Glutamatergic neuron (in vitro differentiated cells): ENCODE results near the gene NAPG. TPM values are rescaled to one million over a fixed set of nuclear protein-coding genes. Genes with fewer than 3 reads are reported as not detected.

Source experiments
- DNase-seq: peaks from one replicate; pipeline ENCODE4 v3.0.0; 2022
- H3K27ac Mint-ChIP-seq: one replicate; pipeline ENCODE4 v1.8.0; 2020; ENCODE audit warnings: mild to moderate bottlenecking, mixed read lengths, inconsistent platforms; ENCODE audit not compliant: unreplicated experiment
- H3K27me3 Mint-ChIP-seq: one replicate; pipeline ENCODE4 v1.8.0; 2020; ENCODE audit warnings: mild to moderate bottlenecking, moderate library complexity, mixed read lengths, inconsistent platforms; ENCODE audit not compliant: unreplicated experiment
- H3K36me3 Mint-ChIP-seq: one replicate; pipeline ENCODE4 v1.8.0; 2020; ENCODE audit warnings: mild to moderate bottlenecking, mixed read lengths, inconsistent platforms; ENCODE audit not compliant: unreplicated experiment
- H3K4me1 Mint-ChIP-seq: one replicate; pipeline ENCODE4 v1.8.0; 2020; ENCODE audit warnings: mild to moderate bottlenecking, low read depth, mixed read lengths, inconsistent platforms; ENCODE audit not compliant: unreplicated experiment
- H3K4me3 Mint-ChIP-seq: one replicate; pipeline ENCODE4 v1.8.0; 2020; ENCODE audit warnings: mild to moderate bottlenecking, mixed read lengths, inconsistent platforms; ENCODE audit not compliant: unreplicated experiment
- H3K9me3 Mint-ChIP-seq: one replicate; pipeline ENCODE4 v1.8.0; 2020; ENCODE audit warnings: mild to moderate bottlenecking, moderate library complexity, mixed read lengths, inconsistent platforms; ENCODE audit not compliant: unreplicated experiment
- total RNA-seq: library from RNA; stranded (reverse); fragmentation: NEBNext Ultra II Directional; extraction: Animal tissue kit (Norgen Biotek cat#: 25700); gene quantifications from one replicate; pipeline ENCODE4 v1.2.1, GENCODE V29; 2021; ENCODE audit not compliant: unreplicated experiment
- TF ChIP-seq, protein P1 (sequence below): fragments of 200-600 bp; sonication (generic); IDR thresholded peaks from one replicate; pipeline ENCODE4 v1.5.0; 2021; ENCODE audit not compliant: partially characterized antibody, unreplicated experiment

Gene NAPG
- total RNA-seq, 1 donor from 2014 or later = 69.7 TPM

DNA sequence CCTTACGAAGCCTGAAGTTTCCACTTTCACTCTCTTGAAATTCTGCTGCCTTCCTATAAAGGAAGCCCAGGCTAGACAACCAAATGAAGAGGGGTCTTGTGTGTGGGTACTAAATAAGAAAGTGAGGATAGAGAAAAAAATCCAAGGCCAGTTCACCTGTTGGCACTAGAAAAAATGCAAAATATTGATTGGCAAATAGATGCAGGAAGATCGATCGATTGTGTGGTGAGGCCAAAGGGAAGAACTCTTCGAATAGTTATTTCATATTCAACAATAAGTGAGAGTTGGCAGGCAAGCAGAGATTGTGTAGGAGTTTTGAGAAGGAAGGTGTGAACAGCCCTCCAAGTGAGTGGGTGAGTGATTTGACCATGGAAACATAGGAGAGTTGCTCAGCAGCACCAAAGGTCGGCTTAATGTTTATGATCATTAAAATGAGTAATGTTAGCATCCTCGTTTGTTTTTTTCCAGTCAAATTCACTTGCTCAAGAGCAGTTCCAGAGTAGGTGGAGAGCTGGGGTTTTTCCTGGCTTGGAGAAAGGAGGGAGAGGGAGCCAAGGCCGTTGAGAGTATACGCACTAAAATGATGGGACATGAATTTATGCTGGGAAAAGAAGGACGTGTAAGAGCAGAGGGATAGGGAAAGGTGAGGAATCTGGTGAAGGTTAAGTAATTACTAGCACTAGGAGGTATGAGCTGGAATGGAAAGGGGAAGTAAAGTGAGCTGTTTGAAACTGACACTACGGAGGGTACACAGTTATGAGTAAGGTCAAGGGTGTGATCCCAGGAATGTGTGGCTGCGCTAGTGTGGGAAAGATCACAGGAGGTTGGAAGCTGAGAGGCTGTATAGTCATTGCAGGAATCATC, 1.1 kb upstream of the NAPG start:
- peaks cover 28% of the 10 kb centered on the region for H3K4me1 Mint-ChIP-seq
- peak overlapping the region; percentile 95 for H3K4me3 Mint-ChIP-seq
- H3K36me3 Mint-ChIP-seq = no peaks in the 10 kb centered on the region
- peak overlapping the region; percentile 87 for H3K27ac Mint-ChIP-seq
- H3K9me3 Mint-ChIP-seq = peaks cover 9% of the 10 kb centered on the region
- no peak for DNase-seq
- peaks cover 5% of the 10 kb centered on the region for H3K27me3 Mint-ChIP-seq
- TF ChIP-seq, protein P1, sequence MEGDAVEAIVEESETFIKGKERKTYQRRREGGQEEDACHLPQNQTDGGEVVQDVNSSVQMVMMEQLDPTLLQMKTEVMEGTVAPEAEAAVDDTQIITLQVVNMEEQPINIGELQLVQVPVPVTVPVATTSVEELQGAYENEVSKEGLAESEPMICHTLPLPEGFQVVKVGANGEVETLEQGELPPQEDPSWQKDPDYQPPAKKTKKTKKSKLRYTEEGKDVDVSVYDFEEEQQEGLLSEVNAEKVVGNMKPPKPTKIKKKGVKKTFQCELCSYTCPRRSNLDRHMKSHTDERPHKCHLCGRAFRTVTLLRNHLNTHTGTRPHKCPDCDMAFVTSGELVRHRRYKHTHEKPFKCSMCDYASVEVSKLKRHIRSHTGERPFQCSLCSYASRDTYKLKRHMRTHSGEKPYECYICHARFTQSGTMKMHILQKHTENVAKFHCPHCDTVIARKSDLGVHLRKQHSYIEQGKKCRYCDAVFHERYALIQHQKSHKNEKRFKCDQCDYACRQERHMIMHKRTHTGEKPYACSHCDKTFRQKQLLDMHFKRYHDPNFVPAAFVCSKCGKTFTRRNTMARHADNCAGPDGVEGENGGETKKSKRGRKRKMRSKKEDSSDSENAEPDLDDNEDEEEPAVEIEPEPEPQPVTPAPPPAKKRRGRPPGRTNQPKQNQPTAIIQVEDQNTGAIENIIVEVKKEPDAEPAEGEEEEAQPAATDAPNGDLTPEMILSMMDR = no peak

DNA sequence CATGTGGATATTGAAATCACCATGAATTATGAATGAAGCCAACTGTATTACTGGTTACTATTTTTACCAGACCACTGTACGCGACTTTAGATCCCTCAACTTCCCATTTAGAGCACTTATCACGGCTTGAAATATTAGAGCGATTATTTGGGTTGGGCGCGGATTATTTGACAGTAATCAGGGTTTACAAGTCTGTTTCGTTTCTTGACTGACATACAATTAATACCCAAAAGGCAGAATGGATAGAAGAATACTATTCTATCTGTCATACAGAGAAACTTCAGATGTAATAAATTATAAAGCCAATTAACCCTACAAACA, 496 bp upstream of the NAPG start:
- no peaks in the 10 kb centered on the region for H3K36me3 Mint-ChIP-seq
- H3K27me3 Mint-ChIP-seq = peaks cover 5% of the 10 kb centered on the region
- peak overlapping the region; percentile 95 for H3K4me3 Mint-ChIP-seq
- H3K27ac Mint-ChIP-seq = peak overlapping the region; percentile 87
- DNase-seq = no peak
- H3K9me3 Mint-ChIP-seq = peaks cover 9% of the 10 kb centered on the region
- peaks cover 29% of the 10 kb centered on the region for H3K4me1 Mint-ChIP-seq
- TF ChIP-seq, protein P1 = no peak

DNA sequence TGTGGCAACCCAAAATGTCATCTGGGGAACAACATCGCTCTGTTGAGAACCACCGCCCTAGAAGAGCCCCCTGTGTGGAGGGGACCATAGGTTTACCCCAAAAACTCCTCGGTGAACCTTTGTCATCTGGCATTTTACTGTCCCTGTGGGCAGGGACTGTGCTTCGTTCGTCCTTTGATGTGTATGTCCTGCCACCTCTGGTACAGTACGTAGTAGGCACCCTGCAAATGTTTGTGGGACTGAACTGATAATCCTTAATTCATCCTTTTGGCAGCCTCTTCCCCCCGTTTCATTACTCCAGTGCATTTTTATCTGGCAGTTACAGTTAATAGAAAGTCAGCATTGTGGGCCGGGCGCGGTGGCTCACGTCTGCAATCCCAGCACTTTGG, 728 bp downstream of the NAPG start:
- H3K4me3 Mint-ChIP-seq = peak overlapping the region; percentile 93

DNA sequence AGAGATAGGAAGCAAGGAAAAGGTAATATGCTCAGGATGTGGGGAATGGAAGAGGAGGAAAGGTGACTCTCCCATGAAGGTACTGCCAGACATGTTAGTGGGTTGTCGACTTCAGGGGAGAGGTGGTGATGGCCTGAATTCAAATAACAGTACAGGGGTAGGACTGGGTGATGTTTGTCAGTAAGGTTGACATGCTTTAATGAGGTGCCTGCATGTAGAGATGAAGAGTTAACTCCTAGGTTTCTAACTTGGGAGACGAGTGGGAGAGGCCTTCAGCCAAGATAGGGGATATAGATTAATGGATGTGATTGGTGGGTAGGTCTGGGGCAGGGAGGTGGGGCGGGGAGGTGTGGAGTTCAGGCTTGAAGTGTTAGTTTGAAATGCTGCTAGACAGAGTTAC, 2.6 kb downstream of the NAPG start:
- TF ChIP-seq, protein P1 = no peak
- peak overlapping the region; percentile 63 for H3K27ac Mint-ChIP-seq
- H3K36me3 Mint-ChIP-seq = no peaks in the 10 kb centered on the region
- peaks cover 32% of the 10 kb centered on the region for H3K4me1 Mint-ChIP-seq
- H3K9me3 Mint-ChIP-seq = peaks cover 7% of the 10 kb centered on the region
- DNase-seq = no peak
- H3K27me3 Mint-ChIP-seq = peaks cover 5% of the 10 kb centered on the region
- H3K4me3 Mint-ChIP-seq = peak overlapping the region; percentile 78

More for the DNA sequence above, 728 bp downstream of the NAPG start:
- TF ChIP-seq, protein P1 = no peak
- DNase-seq = no peak
- H3K27me3 Mint-ChIP-seq = peaks cover 5% of the 10 kb centered on the region
- peak overlapping the region; percentile 91 for H3K27ac Mint-ChIP-seq
- peaks cover 33% of the 10 kb centered on the region for H3K4me1 Mint-ChIP-seq
- H3K36me3 Mint-ChIP-seq = no peaks in the 10 kb centered on the region
- peaks cover 9% of the 10 kb centered on the region for H3K9me3 Mint-ChIP-seq

DNA sequence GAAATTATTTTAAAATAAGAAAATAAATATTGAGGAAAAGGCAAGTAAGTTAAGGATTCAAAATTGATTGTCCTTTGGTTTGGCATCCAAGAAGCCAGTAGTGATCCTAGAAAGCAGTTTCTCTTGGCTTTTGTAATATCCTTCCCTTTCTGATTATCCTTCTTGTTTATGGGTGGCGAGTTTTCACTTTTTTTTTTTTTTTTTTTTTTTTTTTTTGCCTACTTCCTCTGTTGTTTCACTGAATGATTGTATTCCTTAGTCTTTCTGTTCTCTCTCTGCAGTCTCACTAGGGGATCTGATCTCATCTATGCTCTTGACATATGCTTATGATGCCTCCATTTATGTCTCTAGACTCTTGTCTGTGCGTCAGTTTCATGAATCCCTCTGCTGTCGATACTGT, 4.2 kb downstream of the NAPG start:
- Mint-ChIP-seq H3K36me3 (no peaks in the 10 kb centered on the region), H3K27ac (peak overlapping the region; percentile 91), H3K9me3 (peaks cover 7% of the 10 kb centered on the region), H3K27me3 (peaks cover 3% of the 10 kb centered on the region), H3K4me1 (peaks cover 30% of the 10 kb centered on the region), H3K4me3 (peak overlapping the region; percentile 70)
- no peak for DNase-seq
- TF ChIP-seq, protein P1 = no peak
